ENCODE results near the gene NUPR2.

DNA sequence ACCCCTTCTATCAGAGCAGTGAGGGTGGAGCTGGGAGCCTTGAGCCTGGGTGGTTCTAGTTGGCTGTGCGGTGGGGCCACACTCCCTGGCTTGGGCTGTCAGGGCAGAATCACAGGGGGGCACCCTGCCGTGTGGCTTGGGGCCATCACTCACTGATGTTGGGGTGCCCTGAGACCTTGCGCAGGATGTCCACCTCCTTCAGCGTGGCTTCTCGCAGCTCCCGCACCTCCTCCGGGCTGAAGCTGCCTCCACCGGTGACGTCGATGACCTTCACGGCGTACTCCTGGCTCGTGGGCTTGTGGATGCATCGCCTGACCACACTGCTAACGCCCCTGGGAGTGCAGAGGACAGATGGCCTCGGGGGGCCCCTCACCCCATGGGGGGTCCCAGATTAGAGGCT is 28.8 kb downstream of the NUPR2 start:
- TF ChIP-seq, protein P1, sequence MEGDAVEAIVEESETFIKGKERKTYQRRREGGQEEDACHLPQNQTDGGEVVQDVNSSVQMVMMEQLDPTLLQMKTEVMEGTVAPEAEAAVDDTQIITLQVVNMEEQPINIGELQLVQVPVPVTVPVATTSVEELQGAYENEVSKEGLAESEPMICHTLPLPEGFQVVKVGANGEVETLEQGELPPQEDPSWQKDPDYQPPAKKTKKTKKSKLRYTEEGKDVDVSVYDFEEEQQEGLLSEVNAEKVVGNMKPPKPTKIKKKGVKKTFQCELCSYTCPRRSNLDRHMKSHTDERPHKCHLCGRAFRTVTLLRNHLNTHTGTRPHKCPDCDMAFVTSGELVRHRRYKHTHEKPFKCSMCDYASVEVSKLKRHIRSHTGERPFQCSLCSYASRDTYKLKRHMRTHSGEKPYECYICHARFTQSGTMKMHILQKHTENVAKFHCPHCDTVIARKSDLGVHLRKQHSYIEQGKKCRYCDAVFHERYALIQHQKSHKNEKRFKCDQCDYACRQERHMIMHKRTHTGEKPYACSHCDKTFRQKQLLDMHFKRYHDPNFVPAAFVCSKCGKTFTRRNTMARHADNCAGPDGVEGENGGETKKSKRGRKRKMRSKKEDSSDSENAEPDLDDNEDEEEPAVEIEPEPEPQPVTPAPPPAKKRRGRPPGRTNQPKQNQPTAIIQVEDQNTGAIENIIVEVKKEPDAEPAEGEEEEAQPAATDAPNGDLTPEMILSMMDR (IDR thresholded peaks at IDR 0.05; ENCODE audit: low read depth, low read length), result no peak
- TF ChIP-seq EZH2phosphoT487 (IDR thresholded peaks at IDR 0.05; ENCODE audit: low read depth), result no peak

All from OCI-LY3 (cell line).